BLaER1 (cell line): ENCODE results near the gene FADD.
"Not testable (repeated sequence)": the region's sequence is repeated elsewhere in the genome, so short reads cannot be mapped to it uniquely, and the experiment has no call there.

ENCODE experiments used
- H3K27ac ChIP-seq: shearing (Covaris generic); formaldehyde crosslinking; 2 replicates; pipeline ENCODE4 v1.8.1; 2022
- H3K27me3 ChIP-seq: shearing (Covaris generic); formaldehyde crosslinking; 2 replicates; pipeline ENCODE4 v1.8.1; 2022
- H3K36me3 ChIP-seq: shearing (Covaris generic); formaldehyde crosslinking; 2 replicates; pipeline ENCODE4 v1.8.1; 2022
- H3K4me1 ChIP-seq: shearing (Covaris generic); formaldehyde crosslinking; 2 replicates; pipeline ENCODE4 v1.8.1; 2022
- H3K4me2 ChIP-seq: shearing (Covaris generic); formaldehyde crosslinking; 2 replicates; pipeline ENCODE4 v1.8.1; 2022
- H3K4me3 ChIP-seq: shearing (Covaris generic); formaldehyde crosslinking; 2 replicates; pipeline ENCODE4 v1.8.1; 2022
- H3K9ac ChIP-seq: shearing (Covaris generic); formaldehyde crosslinking; 2 replicates; pipeline ENCODE4 v1.8.1; 2022
- H3K9me3 ChIP-seq: shearing (Covaris generic); formaldehyde crosslinking; 2 replicates; pipeline ENCODE4 v1.8.1; 2022
- H4K20me1 ChIP-seq: shearing (Covaris generic); formaldehyde crosslinking; 2 replicates; pipeline ENCODE4 v1.8.1; 2022
- Cebpa-rat ChIP-seq: shearing (Covaris generic); IDR thresholded peaks from 2 replicates; pipeline ENCODE4 v1.8.1; 2022

Gene FADD

DNA sequence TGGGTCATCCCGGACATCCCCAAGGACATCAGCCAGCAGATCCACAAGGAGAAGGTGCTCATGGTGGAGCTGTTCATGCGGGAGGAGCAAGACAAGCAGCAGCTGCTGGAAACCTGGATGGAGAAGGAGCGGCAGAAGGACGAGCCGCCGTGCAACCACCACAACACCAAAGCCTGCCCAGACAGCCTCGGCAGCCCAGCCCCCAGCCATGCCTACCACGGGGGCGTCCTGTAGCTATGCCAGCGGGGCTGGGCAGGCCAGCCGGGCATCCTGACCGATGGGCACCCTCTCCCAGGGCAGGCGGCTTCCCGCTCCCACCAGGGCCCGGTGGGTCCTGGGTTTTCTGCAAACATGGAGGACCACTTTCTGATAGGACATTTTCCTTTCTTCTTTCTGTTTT is 15.3 kb upstream of the FADD start:
- Histone ChIP-seq H3K36me3 (no peaks in the 10 kb centered on the region), H3K9me3 (no peaks in the 10 kb centered on the region), H3K4me1 (peaks cover 62% of the 10 kb centered on the region), H3K27ac (no peak overlapping the region), H3K27me3 (no peaks in the 10 kb centered on the region), H3K4me2 (no peak overlapping the region), H3K4me3 (no peak overlapping the region), H3K9ac (no peak overlapping the region), H4K20me1 (no peaks in the 10 kb centered on the region)
- TF ChIP-seq Cebpa-rat: no peak

DNA sequence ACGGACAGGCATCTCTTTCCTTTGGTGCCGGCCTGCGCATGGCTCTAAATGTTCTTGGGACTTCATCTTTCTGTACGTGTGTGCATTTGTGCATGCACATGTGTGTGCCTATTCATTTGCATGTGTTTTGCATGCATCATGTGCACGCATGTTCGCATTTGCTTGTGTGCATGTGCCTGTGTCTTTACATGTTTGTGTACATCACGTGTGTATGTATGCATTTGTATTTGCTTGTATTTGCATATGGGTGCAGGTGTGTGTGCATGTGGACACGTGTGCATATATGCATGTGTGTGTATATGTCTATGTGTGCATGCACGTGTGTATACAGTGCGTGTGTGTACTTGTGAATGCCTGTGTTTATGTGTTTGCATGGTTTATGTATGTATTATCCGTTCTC is 13.5 kb upstream of the FADD start:
- Histone ChIP-seq H3K4me1 (peaks cover 50% of the 10 kb centered on the region), H3K36me3 (no peaks in the 10 kb centered on the region), H3K4me3 (no peak overlapping the region), H3K27ac (no peak overlapping the region), H3K4me2 (no peak overlapping the region), H3K27me3 (no peaks in the 10 kb centered on the region), H3K9ac (no peak overlapping the region), H3K9me3 (no peaks in the 10 kb centered on the region), H4K20me1 (no peaks in the 10 kb centered on the region)
- TF ChIP-seq Cebpa-rat: no peak

DNA sequence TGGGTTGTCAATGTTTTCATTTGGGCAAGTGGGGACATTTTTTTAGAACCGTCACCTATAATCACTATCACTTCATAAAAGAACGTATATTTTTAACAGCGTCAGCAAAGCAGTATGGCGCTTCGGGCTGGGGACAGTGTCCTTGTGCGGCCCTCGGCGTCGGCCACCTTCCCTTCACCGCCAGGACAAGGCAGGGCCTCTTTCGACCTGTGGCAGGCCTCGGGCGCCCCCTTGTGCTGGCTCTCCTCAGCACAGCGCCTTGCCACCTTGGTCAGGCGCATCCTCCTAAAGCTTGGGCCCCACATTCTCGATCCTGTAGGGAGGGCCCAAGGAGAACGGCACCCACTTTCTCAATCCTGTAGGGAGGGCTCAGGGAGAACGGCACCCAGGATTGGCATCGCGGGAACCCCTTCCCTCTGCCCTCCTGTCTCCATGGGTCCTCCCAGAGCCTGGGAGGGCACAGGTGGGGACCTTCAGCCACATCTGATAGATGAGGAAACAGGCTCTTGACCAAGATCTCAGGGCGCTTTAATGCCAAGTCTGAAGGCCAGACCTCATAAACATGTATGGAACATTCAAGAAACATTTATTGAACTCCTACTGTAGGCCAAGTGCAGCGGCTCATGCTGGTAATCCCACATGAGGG is 11.5 kb upstream of the FADD start:
- H3K27me3 ChIP-seq: no peaks in the 10 kb centered on the region
- peak overlapping the region; percentile 34 for H3K4me2 ChIP-seq
- H3K4me3 ChIP-seq: no peak overlapping the region

DNA sequence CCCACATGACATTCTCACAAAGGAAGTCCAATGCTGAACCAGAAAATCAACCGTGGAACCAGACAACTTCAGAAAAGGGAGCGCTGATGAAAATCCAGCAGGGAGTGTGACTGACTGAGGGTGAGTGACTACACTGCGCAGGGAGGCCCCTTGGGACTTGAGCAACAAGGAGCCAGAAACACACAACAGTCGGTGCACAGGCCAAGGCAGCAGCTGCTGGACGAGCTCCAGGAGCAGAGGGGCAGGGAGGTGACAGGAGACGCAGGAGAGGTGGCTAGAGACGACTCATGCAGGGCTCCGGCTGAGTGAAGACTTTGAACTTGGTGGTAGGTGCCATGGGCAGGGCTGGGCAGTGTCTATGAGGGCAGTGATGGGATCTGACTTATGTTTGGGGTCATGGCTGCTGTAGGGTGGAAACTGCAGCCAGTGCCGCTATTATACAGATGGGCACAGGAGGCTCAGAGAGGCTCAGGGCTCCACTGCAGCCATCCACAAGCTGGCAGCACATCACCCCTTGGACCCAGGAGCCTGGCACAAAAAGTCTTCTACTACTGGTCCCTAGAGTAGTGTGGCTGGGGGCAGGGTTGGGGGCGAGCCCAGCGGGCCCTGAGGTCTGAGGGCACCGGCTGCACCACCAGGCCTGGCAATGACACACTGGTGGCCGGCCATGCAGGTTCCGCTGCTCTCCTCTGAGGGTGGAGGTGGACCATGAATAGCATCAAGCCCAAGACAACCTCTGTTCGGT is 10.3 kb upstream of the FADD start:
- H3K9me3 ChIP-seq: no peaks in the 10 kb centered on the region
- no peaks in the 10 kb centered on the region for H3K27me3 ChIP-seq
- peaks cover 21% of the 10 kb centered on the region for H3K4me1 ChIP-seq
- H3K9ac ChIP-seq: no peak overlapping the region
- H3K27ac ChIP-seq: no peak overlapping the region
- TF ChIP-seq Cebpa-rat: no peak
- no peak overlapping the region for H3K4me3 ChIP-seq
- no peaks in the 10 kb centered on the region for H4K20me1 ChIP-seq
- no peaks in the 10 kb centered on the region for H3K36me3 ChIP-seq
- H3K4me2 ChIP-seq: peak overlapping the region; percentile 45

More for the DNA sequence above, 11.5 kb upstream of the FADD start:
- Histone ChIP-seq H3K4me1 (peaks cover 30% of the 10 kb centered on the region), H3K9me3 (no peaks in the 10 kb centered on the region), H3K9ac (no peak overlapping the region), H3K27ac (no peak overlapping the region), H4K20me1 (no peaks in the 10 kb centered on the region), H3K36me3 (no peaks in the 10 kb centered on the region)
- TF ChIP-seq Cebpa-rat: no peak

DNA sequence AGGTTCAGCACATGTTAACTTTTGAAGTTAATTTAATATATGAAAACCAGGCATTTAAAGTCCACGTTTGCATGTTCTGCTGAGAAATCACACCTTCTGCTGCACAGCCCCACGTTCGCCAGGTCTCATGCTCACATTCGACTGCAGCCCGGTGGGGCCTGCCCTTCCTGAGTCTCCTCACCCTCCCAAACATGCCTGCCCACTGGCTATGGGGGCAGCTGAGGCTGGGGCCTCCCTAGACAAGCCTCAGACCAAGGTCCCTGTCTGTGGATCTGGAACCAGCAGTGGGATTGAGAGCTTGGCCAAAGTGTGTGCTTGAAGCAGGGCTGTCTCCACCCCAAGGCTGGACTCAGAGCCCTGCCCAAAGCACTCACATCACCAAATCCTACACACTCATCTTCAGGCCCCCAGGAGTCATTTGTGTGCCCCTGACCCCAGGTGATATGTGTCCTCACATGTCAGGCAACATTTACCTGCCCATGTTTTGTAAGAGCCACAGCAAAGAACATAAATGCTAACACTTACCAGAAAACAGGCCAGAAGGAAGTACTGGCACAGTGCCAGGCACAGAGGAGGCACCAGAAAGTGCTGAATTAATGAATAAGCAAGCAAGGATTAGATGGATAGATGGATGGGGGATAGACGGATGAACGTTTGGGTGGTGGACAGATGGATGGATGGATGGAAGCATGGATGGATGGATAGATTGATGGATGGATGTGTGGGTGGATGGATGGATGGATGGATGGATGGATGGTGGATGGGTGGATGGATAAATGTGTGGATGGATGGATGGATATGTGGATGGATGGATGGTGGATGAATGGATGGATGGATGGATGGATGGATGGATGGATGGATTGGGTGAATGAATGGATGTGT is 9.4 kb upstream of the FADD start:
- no peak overlapping the region for H3K27ac ChIP-seq
- no peaks in the 10 kb centered on the region for H3K9me3 ChIP-seq
- no peaks in the 10 kb centered on the region for H4K20me1 ChIP-seq
- H3K4me2 ChIP-seq: no peak overlapping the region
- H3K36me3 ChIP-seq: no peaks in the 10 kb centered on the region
- H3K9ac ChIP-seq: no peak overlapping the region
- no peaks in the 10 kb centered on the region for H3K27me3 ChIP-seq
- TF ChIP-seq Cebpa-rat: no peak
- no peak overlapping the region for H3K4me3 ChIP-seq
- peaks cover 21% of the 10 kb centered on the region for H3K4me1 ChIP-seq

DNA sequence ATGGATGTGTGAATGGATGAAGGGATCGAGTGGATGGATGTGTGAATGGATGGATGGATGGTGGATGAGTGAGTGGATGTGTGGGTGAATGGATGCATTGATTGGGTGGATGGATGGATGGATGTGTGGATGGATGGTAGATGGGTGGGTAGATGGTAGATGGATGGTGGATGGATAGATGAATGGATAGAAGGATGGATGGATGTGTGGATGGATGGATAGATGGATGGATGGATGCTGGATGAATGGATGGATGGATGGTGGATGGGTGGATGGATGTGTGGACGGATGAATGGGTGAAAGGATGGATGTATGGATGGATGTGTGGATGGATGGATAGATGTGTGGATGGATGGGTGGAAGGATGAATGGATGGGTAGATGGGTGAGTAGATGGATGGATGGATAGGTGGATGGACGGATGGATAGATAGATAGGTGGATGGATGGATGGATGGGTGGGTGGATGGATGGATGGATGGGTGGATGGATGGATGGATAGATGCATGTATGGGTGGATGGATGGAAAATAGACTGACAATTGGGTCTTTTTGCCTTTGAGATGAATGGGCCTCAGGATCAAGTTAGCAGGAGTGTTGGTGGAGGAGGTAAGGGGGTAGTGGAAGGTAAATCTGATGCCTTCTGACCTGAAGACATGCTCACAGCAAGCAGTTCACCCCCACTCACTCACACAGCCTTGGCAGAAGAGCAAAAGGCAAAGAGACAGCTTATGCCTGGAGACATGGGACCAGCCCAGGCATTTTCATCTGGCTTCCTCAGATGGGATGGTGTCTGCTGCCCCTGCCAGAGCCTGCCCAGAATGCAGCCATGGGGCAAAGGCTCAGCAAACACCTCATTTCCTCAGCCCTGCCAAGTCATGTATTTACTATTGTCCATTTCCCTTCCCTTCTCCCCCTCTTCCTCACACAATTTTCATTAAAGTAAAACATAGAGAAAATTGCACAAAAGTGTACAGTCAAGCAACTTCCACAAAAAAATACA is 8.0 kb upstream of the FADD start:
- Histone ChIP-seq H3K4me2 (no peak overlapping the region), H3K9me3 (no peaks in the 10 kb centered on the region), H3K9ac (no peak overlapping the region), H3K4me1 (peaks cover 21% of the 10 kb centered on the region), H3K27ac (no peak overlapping the region), H3K27me3 (no peaks in the 10 kb centered on the region), H4K20me1 (no peaks in the 10 kb centered on the region), H3K4me3 (no peak overlapping the region), H3K36me3 (no peaks in the 10 kb centered on the region)
- TF ChIP-seq Cebpa-rat: no peak

DNA sequence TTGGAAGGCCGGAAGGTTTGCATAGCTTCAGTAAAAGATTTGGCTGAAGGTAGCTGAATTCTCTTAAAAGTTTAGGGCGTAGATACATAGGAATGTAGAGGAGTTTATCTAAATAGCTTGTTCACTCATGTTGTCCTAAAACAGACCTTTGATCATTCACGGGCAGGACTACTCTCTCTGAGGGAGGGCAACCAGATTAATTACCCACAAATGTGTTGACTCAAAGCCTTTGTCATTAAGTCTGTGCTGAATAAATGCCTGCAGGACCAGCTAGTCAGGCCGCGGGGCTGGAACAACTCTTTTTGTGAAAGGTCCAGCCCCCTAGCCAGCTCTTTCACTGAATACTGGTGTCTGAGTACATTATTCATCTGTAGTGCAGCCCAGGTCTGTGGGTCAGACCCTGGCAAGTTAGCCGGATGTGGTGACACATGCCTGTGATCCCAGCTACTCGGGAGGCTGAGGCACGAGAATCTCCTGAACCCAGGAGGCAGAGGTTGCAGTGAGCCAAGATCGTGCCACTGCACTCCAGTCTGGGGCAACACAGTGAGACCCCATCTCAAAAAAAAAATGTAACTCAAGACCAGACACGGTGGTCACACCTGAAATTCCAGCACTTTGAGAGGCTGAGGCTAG is 2.8 kb upstream of the FADD start:
- no peak for TF ChIP-seq Cebpa-rat
- no peaks in the 10 kb centered on the region for H3K9me3 ChIP-seq
- no peak overlapping the region for H3K27ac ChIP-seq
- H3K27me3 ChIP-seq: no peaks in the 10 kb centered on the region
- no peak overlapping the region for H3K4me2 ChIP-seq
- peaks cover 16% of the 10 kb centered on the region for H4K20me1 ChIP-seq
- H3K36me3 ChIP-seq: peaks cover 7% of the 10 kb centered on the region
- H3K4me3 ChIP-seq: no peak overlapping the region
- H3K9ac ChIP-seq: no peak overlapping the region
- peaks cover 28% of the 10 kb centered on the region for H3K4me1 ChIP-seq

DNA sequence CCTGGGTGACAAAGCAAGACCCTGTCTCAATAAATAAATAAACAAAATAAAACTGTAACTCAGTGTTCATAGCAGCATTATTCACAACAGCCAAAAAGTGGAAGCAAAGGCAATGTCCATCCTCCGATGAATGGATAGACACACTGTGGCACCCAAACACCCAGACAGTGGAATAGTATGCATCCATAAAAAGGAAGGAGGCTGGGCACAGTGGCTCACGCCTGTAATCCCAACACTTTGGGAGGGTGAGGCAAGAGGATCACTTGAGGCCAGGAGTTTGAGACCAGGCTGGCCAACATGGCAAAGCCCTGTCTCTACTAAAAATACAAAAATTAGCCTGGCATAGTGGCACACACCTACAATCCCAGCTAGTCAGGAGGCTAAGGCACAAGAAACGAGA is 2.0 kb upstream of the FADD start:
- peaks cover 34% of the 10 kb centered on the region for H3K4me1 ChIP-seq
- H3K4me2 ChIP-seq, H3K27me3 ChIP-seq, H3K9ac ChIP-seq, H3K4me3 ChIP-seq, H3K27ac ChIP-seq, H3K9me3 ChIP-seq: not testable (repeated sequence)
- peaks cover 23% of the 10 kb centered on the region for H4K20me1 ChIP-seq
- peaks cover 14% of the 10 kb centered on the region for H3K36me3 ChIP-seq
